Activated CD4-positive, alpha-beta T cell treated with anti-CD3 and anti-CD28 coated beads for 48 hours (primary cell): ENCODE data around the gene IGF2BP3.
A peak's percentile ranks its signal among the peaks of the same experiment; 100 is the strongest.

Experiments
- DNase-seq: peaks from one replicate; pipeline ENCODE4 v3.0.0-alpha.2; 2020

The IGF2BP3 gene

DNA sequence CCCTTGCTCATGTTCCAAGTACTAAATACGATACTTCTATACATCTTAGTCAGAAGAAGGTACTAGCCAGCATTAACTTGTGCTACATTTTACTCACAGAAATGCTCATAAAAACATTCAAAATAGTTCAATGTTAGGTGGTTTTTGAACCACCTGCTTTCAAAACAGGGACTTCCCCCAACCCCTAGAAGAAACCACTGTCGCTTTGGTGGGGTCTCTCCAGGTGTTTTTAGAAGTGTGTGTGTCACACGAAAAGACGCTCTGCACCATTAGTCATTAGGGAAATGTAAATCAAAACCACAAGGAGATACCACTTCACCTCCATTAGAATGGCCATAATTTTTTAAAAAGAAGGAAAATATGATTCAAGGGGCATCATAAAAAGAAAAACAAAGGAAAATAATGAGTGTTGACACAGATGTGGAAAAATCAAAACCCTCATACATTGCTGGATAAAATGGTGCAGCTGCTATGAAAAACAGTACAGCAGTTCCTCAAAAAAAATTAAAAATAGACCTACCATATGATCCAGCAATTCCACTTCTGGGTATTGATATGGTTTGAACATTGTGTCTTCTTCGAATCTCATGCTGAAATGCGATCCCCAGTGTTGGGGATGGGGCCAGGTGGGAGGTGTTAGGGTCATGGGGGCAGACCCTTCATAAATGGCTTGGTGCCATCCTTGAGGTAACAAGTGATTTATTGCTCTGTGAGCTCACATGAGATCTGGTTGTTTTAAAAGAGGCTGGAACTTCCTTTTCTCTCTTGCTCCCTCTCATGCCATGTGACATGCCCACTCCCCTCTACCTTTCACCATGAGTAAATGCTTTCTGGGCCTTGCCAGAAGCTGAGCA lies 96.9 kb downstream of the IGF2BP3 start:
- DNase-seq: peak; percentile 77

GRCh38 chr7:23372611-23373010 lies 97.7 kb downstream of the IGF2BP3 start:
- DNase-seq: no peak

DNA sequence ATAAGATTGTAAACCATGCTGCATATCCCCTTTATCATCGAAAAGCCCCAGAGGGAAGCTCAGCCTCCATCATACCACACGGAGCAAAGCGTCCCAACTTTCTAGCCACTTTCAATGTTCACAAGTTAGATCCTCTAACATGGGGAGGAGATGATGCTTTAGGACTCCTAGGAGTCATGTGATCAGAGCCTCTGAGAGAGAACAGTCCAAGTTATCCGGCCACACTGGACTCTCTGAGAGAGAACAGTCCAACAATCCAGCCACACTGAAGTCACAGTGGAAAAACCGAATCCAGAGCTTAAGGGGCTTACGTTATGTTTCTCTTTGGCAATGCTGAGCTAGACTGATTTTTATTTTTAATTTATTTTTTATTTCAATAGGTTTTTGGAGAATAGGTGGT lies 98.6 kb downstream of the IGF2BP3 start:
- no peak for DNase-seq

GRCh38 chr7:23369695-23370404 lies 100.4 kb downstream of the IGF2BP3 start:
- no peak for DNase-seq

- DNase-seq: no peak
Observed at GRCh38 chr7:23369100-23369499, 101.2 kb downstream of the IGF2BP3 start.

DNA sequence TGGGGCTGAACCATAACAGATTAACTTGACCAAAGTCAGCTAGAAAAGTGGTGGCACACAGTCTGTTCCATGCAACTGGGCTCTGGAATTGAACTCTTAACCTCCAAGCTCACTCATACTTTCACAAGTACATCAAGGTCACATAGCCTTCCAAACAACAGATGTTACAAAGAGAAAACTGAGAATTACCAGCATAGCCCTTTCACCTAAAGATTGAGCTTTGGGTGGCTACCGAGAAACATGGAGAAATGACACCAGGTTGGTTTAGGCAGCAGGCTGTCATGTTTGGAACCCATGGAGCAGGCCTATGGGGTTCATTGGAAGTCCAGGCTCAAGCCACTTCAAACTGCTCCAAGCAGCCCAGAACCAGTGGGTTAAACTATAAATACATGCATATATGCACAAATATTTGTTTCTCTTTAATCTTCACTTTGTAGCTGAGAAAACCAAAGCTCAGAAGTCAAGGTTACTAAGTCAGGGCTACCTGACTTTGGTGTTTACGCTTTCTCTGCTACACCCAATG lies 112.1 kb downstream of the IGF2BP3 start:
- DNase-seq: no peak

DNA sequence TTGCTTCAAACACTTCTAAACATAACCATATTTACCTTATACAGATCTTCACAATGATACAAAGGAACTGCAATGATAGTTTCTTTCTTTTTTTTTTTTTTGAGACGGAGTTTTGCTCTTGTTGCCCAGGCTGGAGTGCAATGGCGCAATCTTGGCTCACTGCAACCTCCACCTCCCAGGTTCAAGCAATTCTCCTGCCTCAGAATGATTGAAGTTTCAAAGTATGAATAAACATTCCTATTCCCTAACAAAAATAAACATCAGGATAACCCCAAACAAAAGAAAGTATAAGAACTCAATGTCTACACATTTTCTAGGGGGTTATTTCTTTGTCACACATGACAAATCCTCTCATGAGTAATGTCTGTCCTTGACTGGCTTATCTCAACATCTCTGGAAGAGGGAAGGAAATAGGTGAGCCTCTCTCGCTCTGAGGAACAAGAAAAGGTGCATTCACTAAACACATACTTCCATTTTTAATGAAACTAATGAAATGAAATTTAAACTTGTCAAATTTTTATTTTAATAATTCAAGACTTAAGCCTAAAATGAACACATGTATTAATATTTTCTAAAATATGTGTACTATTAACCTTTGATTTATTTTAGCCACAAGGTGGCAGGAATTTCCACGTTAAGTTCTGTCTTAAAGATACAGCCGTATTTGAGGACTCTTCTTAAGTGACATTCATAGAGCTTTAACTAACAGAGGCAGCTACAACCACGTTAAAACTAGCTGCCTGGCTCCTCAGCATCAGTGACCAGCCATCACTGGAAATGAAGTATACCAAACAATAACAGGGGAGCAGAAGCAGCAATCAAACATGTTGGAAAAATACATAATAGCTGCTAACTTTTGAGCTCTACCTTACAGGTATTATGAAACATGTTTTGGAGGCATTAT lies 112.8 kb downstream of the IGF2BP3 start:
- no peak for DNase-seq

DNA sequence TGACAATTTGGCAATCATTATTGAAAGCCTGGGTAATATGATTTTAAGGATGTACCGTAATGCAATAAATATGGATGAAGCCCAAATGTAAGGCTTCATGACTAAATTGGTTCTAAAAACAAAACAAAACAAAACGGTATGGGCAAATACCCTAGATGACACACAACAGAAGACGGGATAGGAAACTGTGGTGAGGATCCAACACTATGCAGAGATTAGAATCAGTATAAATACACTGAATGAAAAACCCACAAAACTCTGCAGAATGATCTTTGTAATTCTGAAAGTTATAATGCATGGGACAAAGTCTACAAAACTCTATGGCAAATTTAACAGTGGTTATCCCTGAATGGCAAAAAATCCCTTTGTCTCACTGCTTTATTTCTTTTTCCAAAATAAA lies 113.6 kb downstream of the IGF2BP3 start:
- DNase-seq: no peak

DNA sequence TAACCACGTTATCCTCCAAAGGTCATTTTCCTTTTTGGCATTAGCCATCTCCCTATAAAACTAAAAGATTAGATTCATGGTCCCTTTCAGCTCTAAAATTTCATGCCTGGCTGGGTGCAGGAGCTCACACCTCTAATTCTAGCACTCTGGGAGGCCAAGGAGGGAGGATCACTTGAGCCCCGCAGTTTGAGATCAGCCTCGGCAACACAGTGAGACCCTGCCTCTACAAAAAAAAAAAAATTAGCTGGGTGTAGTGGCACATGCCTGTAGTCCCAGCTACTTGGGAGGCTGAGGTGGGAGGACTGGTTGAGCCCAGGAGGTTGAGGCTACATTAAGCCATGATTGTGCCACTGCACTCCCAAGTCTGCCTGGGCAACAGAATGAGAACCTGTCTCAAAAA lies 114.1 kb downstream of the IGF2BP3 start:
- no peak for DNase-seq

GRCh38 chr7:23353172-23353571 lies 117.1 kb downstream of the IGF2BP3 start:
- no peak for DNase-seq

GRCh38 chr7:23350466-23350865 lies 119.8 kb downstream of the IGF2BP3 start:
- no peak for DNase-seq

- no peak for DNase-seq
Observed at GRCh38 chr7:23349484-23350157, 120.7 kb downstream of the IGF2BP3 start.

DNA sequence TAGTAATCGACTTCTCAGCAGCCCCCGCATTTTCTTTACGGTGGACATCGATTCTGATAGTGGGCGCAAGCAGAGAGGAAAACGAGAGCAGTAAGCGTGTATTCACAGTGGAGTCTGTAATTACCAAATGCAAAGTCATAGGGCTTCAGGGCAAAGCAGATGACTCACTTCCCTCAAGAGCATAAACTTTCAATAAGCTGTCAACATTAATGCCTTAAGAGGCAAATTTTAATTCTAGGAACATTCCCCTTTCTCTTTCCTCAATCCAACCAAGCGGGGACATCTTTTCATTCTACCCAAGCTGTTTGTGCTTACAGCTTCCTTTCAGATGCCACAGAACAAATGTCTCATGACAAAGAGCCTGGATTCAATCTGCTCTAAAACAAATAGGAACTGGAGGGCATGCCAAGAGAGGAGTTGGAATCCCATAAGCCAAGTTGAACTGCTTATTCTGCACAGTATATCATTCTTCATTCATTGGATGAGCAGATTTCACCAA lies 122.6 kb downstream of the IGF2BP3 start:
- no peak for DNase-seq

DNA sequence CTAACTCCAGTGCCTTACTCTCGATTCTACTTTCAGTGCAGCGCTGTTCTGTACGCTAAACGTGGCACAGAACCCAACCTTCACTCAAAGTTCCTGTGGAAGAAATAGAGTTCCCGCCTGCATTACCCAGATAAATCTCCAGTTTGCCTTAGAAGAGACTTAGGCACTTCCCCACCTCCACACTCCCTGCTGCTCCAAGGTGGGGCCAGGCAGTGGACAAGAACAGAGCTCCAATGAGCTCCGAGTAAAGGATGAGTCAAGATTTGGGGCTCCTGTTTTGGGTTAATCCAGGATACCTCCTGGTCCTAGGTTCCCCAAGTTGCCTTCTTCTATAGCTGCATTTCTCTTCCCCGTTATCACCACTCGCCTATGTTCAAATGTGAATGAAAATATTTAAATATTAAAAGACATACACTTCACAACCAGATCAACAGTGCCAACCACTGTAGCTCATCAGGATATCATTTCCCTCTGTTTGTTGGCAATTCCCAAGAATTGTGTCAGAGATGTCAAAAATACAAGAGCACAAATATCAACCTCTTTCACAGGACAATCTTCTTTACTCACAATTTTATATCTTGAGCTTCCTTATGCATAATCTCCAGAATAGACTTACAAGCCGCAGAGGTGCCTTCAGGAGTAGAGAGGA lies 123.1 kb downstream of the IGF2BP3 start:
- no peak for DNase-seq

DNA sequence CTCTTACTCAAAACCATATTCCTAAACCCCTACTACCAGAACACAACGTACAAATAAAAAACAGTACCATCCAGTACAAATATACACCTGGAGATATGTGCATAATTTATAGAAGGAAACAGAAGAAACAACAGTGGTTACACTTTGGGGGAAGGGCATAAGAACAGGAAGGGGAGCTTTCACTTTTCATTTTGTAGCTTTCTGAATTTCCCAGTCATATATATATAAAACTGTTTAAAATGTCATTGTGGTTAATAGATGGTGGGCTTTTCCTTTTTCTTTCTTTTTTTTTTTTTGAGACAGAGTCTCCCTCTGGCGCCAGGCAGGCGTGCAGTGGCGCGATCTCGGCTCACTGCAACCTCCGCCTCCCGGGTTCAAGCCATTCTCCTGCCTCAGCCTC lies 124.0 kb downstream of the IGF2BP3 start:
- no peak for DNase-seq

- no peak for DNase-seq
Observed at GRCh38 chr7:23345601-23346000, 124.7 kb downstream of the IGF2BP3 start.

GRCh38 chr7:23343806-23344475 lies 126.3 kb downstream of the IGF2BP3 start:
- no peak for DNase-seq

DNA sequence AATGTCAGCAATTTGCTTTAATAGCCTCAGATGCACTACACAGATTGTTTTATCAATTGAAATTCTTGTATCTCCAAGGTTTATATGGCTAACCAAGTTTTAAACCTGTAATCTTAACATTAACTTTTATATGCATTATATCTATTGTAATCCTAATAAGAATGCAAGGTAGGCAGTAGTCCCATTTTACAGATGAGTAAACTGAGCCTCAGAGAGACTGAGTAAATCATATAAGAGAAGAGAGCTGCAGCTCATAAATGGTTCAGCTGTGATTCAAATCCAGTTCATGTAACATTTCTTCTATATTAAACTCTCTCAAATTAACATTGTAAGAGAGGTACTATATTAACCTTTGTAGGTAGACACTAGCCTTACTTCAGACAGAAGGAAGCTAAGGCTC lies 127.2 kb downstream of the IGF2BP3 start:
- no peak for DNase-seq

DNA sequence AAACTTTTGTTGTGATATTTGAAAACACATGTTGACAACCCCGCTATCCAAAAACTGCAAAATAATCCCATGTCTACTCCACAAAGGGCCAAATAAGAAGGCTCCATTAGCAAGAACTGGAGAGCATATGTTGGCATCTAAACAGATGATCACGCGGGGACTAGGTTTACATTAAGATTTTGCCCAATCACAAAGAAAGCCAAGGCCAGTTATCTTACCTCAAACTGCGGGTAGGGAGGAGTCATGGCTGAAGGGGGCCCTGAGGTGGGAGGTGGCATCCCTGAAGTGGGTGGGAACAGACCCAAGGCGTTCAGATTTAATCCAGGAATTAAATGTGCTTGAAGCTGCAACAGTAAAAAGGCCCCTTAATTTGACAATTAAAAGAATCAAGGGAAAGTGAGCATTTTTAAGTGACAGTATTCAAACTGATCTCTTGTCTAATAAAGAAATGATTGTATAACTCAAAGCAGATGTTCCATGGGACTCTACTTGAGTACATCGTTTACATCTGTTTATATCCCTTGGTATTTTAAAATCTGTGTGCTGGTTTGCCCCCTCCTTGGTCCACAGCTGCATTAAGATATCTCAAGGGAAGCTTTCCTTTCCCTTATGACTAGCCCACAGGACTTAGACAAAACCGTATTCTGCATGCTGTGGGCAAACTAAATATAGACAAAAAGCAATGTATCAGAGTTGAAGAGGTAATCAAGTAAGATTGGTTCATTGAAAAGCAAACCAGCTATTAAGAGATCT lies 128.3 kb downstream of the IGF2BP3 start:
- DNase-seq: no peak

- no peak for DNase-seq
Observed at GRCh38 chr7:23338863-23339262, 131.4 kb downstream of the IGF2BP3 start.
